ENCODE results near the gene KIF4B. TPM values are rescaled to one million over a fixed set of nuclear protein-coding genes. Genes with fewer than 3 reads are reported as not detected.

KIF4B gene
- total RNA-seq, 4 donors from 2014 or later: under 0.01 to 0.08 (median 0.05) TPM; not detected in 1

DNA sequence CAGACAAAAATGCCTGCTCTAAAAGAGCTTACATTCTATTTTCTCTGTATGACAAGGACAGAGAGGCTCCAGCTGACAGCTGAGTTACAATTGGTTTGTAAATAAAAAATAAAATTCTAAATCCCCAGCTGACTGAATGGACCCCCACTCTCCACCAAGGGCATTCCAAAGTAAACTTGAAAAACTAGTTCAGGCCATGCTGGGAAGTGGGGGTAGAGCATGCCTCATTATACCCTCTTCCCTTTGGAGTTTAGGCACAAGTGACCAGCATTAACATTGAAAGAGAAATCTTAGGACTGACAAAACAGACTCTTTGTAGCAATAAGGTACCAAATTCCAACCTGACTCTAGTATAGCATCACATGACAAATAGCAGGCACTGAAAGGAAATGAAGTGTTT is 31.0 kb downstream of the KIF4B start:
- Histone ChIP-seq H3K27ac (no peak overlapping the region), H3K4me3 (no peak overlapping the region), H3K27me3 (no peaks in the 10 kb centered on the region), H3K36me3 (no peaks in the 10 kb centered on the region), H3K9me3 (no peaks in the 10 kb centered on the region), H3K4me1 (no peaks in the 10 kb centered on the region)
- no peak for TF ChIP-seq EP300 (IDR thresholded peaks at IDR 0.05)
- TF ChIP-seq POLR2A (IDR thresholded peaks at IDR 0.05): no peak
- TF ChIP-seq, protein P1, sequence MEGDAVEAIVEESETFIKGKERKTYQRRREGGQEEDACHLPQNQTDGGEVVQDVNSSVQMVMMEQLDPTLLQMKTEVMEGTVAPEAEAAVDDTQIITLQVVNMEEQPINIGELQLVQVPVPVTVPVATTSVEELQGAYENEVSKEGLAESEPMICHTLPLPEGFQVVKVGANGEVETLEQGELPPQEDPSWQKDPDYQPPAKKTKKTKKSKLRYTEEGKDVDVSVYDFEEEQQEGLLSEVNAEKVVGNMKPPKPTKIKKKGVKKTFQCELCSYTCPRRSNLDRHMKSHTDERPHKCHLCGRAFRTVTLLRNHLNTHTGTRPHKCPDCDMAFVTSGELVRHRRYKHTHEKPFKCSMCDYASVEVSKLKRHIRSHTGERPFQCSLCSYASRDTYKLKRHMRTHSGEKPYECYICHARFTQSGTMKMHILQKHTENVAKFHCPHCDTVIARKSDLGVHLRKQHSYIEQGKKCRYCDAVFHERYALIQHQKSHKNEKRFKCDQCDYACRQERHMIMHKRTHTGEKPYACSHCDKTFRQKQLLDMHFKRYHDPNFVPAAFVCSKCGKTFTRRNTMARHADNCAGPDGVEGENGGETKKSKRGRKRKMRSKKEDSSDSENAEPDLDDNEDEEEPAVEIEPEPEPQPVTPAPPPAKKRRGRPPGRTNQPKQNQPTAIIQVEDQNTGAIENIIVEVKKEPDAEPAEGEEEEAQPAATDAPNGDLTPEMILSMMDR (IDR thresholded peaks at IDR 0.05): no peak
- no peak for TF ChIP-seq POLR2AphosphoS5 (IDR thresholded peaks at IDR 0.05)
- no peak for ATAC-seq

DNA sequence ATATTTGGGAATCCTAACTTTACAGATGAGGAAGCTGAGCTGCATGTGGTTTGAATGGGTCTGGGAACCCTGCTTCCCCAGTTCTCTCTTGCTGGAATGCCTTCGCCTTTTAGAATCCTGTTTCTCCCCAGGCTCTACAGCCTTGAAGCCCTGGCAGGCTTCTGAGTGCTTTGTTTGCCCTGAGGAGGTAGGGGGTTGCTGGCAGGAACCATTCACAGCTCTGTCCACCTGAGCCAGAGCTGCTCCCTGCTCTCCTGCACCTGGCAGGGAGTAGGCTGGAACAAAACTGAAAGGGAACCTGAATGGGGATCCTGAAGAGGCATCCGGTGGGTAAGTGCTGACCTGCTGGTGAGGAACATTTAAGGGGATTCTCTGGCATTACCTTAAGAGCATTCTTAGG is 33.0 kb downstream of the KIF4B start:
- TF ChIP-seq EP300 (IDR thresholded peaks at IDR 0.05) (no peak), POLR2A (IDR thresholded peaks at IDR 0.05) (no peak), POLR2AphosphoS5 (IDR thresholded peaks at IDR 0.05) (no peak)
- TF ChIP-seq, protein P1 (IDR thresholded peaks at IDR 0.05): no peak
- Histone ChIP-seq H3K36me3 (no peaks in the 10 kb centered on the region), H3K27ac (no peak overlapping the region), H3K27me3 (no peaks in the 10 kb centered on the region), H3K4me3 (no peak overlapping the region), H3K4me1 (no peaks in the 10 kb centered on the region), H3K9me3 (no peaks in the 10 kb centered on the region)
- no peak for ATAC-seq
- WGBS, 2 donors (ENCODE audit: low coverage in 1 of 2): 40% methylated on average over 1 of the region's 2 CpGs; no CpG with 5 or more reads in 1 of the 2 donors

DNA sequence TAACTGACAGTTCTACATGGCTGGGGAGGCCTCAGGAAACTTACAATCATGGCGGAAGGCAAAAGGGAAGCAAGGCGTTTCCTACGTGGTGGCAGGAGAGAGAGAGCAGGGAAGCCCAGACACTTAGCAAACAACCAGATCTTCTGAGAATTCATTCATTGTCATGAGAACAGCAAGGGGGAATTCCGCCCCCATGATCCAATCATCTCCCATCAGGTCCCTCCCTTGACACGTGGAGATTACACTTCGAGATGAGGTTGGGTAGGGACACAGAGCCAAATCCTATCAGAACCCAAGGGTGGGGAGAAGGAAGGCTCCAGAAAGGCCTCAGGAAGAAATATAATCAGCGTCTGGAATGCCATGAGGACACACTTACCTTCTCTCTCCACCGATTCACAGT is 34.3 kb downstream of the KIF4B start:
- 63 to 93% methylated on average over 3 to 8 of the region's 8 CpGs for WGBS, 2 donors (ENCODE audit: low coverage in 1 of 2)
- no peak for ATAC-seq

DNA sequence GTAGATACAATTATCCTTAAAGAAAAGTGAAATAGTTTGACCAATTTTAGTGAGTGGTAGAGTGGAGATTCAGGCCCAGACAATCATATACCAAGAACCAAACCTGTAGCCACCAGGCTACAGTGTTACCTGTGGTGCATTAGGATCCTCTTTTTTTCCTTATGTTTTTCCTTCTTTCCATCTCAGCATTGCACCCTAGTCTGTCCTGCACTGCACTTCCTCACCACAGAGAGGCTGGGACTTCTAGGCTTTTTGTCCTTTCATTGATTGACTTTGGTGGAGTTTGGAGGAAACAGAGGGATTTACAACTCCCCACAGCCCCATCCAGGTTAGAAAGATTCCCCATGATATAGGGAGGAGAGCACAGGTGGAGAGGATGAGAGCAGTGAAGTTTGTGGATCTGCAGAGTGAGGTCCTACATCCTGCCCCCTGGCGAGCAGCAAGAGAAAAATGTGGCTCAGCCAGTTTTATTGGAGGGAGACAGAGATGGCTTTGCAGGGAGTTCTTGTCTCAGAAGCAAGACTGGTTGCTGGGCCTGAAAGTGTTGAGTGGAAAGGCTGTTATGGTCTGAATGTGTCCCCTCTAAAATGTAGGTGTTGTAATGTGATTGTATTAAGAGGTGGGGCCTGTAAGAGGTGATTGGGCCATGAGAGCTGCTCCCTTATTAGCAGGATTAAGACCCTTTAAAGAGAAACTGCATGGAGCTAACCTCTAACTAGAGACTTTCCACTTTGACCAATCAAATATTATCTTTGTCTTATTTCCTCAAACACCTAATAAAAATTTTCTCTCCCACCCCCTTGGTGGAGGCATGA is 36.2 kb downstream of the KIF4B start:
- H3K27me3 ChIP-seq: no peaks in the 10 kb centered on the region
- H3K36me3 ChIP-seq: no peaks in the 10 kb centered on the region
- no peak overlapping the region for H3K4me3 ChIP-seq
- WGBS, 2 donors (ENCODE audit: low coverage in 1 of 2): 20 to 43% methylated on average over 1 of the region's 1 CpG
- H3K4me1 ChIP-seq: no peaks in the 10 kb centered on the region
- no peak for ATAC-seq
- TF ChIP-seq POLR2A (IDR thresholded peaks at IDR 0.05): no peak
- TF ChIP-seq, protein P1 (IDR thresholded peaks at IDR 0.05): no peak
- no peak overlapping the region for H3K27ac ChIP-seq
- H3K9me3 ChIP-seq: no peaks in the 10 kb centered on the region

More for the DNA sequence above, 34.3 kb downstream of the KIF4B start:
- no peak overlapping the region for H3K4me3 ChIP-seq
- no peaks in the 10 kb centered on the region for H3K9me3 ChIP-seq
- no peaks in the 10 kb centered on the region for H3K4me1 ChIP-seq
- H3K27ac ChIP-seq: no peak overlapping the region
- H3K36me3 ChIP-seq: no peaks in the 10 kb centered on the region
- no peaks in the 10 kb centered on the region for H3K27me3 ChIP-seq
- TF ChIP-seq, protein P1 (IDR thresholded peaks at IDR 0.05): no peak
- TF ChIP-seq POLR2A (IDR thresholded peaks at IDR 0.05) (no peak), POLR2AphosphoS5 (IDR thresholded peaks at IDR 0.05) (no peak), EP300 (IDR thresholded peaks at IDR 0.05) (no peak)

DNA sequence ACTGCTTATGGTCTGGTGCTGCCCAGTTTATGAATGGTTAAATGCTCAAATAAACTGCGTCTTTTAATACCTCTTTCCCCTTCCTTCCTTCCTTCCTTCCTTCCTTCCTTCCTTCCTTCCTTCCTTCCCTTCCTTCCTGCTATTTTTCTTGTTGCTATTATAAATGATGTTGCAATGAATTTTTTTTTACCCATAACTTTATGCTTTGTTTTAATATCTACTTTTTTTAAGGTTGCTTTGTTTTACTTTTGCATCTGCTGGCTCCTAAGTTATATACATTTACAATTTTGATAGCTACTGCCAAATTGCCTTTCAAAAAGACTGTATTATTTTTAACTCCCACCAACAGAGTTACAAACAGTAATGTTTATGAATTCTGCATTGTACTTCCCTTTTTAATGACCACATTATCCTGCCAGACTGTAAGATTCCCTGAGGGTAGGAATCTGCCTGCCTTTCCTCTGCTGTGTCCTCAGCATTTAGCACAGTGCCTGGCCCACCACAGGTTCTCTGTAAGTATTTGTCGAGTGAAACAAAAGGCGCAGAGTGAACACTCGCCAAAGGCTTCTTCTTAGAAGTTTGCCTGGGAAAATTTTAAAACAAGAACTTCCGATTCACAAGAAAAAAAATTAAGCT is 36.9 kb downstream of the KIF4B start:
- no peaks in the 10 kb centered on the region for H3K4me1 ChIP-seq
- H3K9me3 ChIP-seq: no peaks in the 10 kb centered on the region
- H3K36me3 ChIP-seq: no peaks in the 10 kb centered on the region
- no peak for ATAC-seq
- no peaks in the 10 kb centered on the region for H3K27me3 ChIP-seq
- H3K27ac ChIP-seq: no peak overlapping the region
- 55 to 71% methylated on average over 3 to 5 of the region's 5 CpGs for WGBS, 2 donors (ENCODE audit: low coverage in 1 of 2)
- no peak overlapping the region for H3K4me3 ChIP-seq
- TF ChIP-seq EP300 (IDR thresholded peaks at IDR 0.05): no peak
- TF ChIP-seq, protein P1 (IDR thresholded peaks at IDR 0.05): no peak
- no peak for TF ChIP-seq POLR2A (IDR thresholded peaks at IDR 0.05)
- TF ChIP-seq POLR2AphosphoS5 (IDR thresholded peaks at IDR 0.05): no peak

Measured in gastroesophageal sphincter (tissue), 4 donors.